Keratinocyte (primary cell): Measurements from ENCODE around the gene CDK12.

ENCODE experiments used
- EZH2 ChIP-seq: IDR thresholded peaks from one replicate; pipeline ENCODE4 v1.6.1; 2012; ENCODE audit warnings: inconsistent platforms, mild to moderate bottlenecking, low read length, moderate library complexity
- TF ChIP-seq, protein P1 (sequence below), 3 experiments: IDR thresholded peaks in 1 of 3; conservative IDR thresholded peaks in 1 of 3; optimal IDR thresholded peaks in 1 of 3; 2 replicates in 2 of 3; 3 replicates in 1 of 3; pipeline versions ENCODE3 to v1.5.1; 2011; ENCODE audit warnings: low read length in 3 of 3, mild to moderate bottlenecking in 3 of 3, moderate library complexity in 2 of 3, control low read depth in 1 of 3, inconsistent platforms in 1 of 3; ENCODE audit not compliant: insufficient read depth in 2 of 3; ENCODE audit errors: extremely low read depth in 1 of 3

DNA sequence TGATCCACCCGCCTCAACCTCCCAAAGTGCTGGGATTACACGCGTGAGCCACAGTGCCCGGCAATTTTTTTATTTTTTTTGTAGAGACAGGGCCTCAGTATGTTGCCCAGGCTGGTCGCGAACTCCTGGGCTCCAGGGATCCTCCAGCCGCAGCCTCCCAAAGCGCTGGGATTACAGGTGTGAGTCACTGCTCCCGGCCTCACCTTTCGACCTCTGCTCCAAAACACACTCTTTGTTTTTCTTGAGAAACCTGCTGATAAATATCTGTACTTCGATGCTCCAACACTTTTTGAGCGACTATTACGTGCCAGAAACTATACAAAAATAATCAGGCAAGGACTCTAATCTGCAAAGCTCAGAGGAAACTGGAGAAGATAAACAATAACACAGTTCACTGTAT, 11.2 kb upstream of the CDK12 start:
- TF ChIP-seq, protein P1, sequence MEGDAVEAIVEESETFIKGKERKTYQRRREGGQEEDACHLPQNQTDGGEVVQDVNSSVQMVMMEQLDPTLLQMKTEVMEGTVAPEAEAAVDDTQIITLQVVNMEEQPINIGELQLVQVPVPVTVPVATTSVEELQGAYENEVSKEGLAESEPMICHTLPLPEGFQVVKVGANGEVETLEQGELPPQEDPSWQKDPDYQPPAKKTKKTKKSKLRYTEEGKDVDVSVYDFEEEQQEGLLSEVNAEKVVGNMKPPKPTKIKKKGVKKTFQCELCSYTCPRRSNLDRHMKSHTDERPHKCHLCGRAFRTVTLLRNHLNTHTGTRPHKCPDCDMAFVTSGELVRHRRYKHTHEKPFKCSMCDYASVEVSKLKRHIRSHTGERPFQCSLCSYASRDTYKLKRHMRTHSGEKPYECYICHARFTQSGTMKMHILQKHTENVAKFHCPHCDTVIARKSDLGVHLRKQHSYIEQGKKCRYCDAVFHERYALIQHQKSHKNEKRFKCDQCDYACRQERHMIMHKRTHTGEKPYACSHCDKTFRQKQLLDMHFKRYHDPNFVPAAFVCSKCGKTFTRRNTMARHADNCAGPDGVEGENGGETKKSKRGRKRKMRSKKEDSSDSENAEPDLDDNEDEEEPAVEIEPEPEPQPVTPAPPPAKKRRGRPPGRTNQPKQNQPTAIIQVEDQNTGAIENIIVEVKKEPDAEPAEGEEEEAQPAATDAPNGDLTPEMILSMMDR (optimal IDR thresholded peaks at IDR 0.05 in 1 of 3, IDR thresholded peaks at IDR 0.05 in 1 of 3, conservative IDR thresholded peaks at IDR 0.05 in 1 of 3; ENCODE audit: extremely low read depth in 1 of 3, insufficient read depth in 2 of 3, low read length in 3 of 3) = no peak
- TF ChIP-seq EZH2 = no peak
